Right lobe of liver (tissue), 4 donors: Measurements from ENCODE around the gene RUNX2.

ENCODE experiments used
- POLR2A ChIP-seq: fragments of 450-650 bp; IDR thresholded peaks from one replicate; pipeline ENCODE4 v1.6.1; 2017; ENCODE audit warnings: antibody characterized with exemption, mild to moderate bottlenecking
- TF ChIP-seq, protein P1 (sequence below), 4 donors: fragments of 200-600 bp in 3 of 4; fragments of 450-650 bp in 1 of 4; IDR thresholded peaks; one replicate each; pipeline versions ENCODE4 v1.5.1 to v1.8.0; 2016 to 2022; ENCODE audit warnings: antibody characterized with exemption in 4 of 4, mild to moderate bottlenecking in 2 of 4
- donor health status: DM: no; HTN: no; CAD: no.
- donor health status: DM: no; HTN: no; CAD: no.
- donor health status: DM: no; HTN: yes; CAD: no.

DNA sequence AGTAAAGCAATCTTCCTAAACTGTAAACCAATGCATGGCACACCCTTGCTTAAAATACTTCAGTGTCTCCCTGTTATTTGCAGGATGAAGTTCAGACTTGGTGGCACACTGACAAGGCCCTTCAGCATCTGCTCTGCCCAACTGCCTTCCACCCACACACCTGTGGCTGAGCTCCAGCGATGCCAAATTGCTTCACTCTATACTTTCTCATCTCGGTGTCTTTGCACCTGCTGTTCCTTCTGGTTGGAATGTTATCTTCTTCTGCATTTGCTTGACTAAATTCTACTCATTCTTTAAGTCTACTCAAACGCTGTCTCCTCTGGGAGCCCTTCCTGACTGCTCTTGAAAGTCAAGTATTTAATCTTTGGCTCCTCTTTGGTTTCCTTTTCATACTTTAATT is 149.7 kb downstream of the RUNX2 start:
- TF ChIP-seq, protein P1, sequence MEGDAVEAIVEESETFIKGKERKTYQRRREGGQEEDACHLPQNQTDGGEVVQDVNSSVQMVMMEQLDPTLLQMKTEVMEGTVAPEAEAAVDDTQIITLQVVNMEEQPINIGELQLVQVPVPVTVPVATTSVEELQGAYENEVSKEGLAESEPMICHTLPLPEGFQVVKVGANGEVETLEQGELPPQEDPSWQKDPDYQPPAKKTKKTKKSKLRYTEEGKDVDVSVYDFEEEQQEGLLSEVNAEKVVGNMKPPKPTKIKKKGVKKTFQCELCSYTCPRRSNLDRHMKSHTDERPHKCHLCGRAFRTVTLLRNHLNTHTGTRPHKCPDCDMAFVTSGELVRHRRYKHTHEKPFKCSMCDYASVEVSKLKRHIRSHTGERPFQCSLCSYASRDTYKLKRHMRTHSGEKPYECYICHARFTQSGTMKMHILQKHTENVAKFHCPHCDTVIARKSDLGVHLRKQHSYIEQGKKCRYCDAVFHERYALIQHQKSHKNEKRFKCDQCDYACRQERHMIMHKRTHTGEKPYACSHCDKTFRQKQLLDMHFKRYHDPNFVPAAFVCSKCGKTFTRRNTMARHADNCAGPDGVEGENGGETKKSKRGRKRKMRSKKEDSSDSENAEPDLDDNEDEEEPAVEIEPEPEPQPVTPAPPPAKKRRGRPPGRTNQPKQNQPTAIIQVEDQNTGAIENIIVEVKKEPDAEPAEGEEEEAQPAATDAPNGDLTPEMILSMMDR (IDR thresholded peaks at IDR 0.05), result no peak
- TF ChIP-seq POLR2A, result no peak
